ENCODE results near the gene SLC12A7.

DNA sequence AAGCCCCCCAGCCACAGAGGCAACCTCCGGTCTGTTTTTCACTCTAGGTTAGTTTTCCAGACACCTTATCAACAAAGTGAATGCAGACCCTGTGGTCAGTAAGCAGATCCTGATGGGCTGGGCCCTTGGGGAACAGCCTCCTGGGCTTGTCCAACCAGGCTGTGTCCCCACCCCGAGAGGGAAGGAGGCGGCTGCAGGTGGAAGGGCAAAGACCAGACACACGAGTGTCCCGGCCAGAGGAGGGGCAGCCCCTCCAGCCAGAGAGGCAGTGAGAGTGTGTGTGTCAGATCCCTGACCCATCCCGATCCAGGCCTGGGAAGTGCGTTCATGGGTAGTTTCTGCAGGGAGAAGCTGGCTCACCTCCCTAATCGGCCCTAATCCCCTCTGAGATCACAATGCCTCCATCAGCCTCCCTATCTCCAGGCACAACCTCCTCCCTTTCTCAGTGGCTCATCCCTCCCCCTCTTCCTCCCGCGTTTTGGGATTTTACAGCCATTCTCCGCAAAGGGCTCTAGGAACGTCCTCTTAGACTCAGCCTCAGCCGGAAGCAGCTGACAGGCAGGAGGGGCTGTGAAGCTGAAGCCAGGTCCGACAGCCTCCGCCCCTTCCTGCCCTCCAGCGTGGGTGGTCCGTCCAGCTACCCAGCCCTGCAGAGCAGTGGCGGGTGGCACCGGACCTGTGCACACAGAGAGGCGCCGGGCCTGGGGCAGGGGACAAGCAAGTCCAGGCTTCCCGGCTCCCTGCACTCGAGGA lies 9.7 kb downstream of the SLC12A7 start:
- TF ChIP-seq CTCF (IDR thresholded peaks at IDR 0.05) (no peak), POLR2A (IDR thresholded peaks at IDR 0.05) (no peak)
